HG03135 (cell line): Measurements from ENCODE around the gene PTGES.

Source experiments
- ATAC-seq: cut with Tn5 transposase; IDR thresholded peaks from one replicate; pipeline ENCODE4 v1.9.1; 2021; ENCODE audit warnings: mild to moderate bottlenecking, moderate library complexity; ENCODE audit not compliant: unreplicated experiment

Gene PTGES

DNA sequence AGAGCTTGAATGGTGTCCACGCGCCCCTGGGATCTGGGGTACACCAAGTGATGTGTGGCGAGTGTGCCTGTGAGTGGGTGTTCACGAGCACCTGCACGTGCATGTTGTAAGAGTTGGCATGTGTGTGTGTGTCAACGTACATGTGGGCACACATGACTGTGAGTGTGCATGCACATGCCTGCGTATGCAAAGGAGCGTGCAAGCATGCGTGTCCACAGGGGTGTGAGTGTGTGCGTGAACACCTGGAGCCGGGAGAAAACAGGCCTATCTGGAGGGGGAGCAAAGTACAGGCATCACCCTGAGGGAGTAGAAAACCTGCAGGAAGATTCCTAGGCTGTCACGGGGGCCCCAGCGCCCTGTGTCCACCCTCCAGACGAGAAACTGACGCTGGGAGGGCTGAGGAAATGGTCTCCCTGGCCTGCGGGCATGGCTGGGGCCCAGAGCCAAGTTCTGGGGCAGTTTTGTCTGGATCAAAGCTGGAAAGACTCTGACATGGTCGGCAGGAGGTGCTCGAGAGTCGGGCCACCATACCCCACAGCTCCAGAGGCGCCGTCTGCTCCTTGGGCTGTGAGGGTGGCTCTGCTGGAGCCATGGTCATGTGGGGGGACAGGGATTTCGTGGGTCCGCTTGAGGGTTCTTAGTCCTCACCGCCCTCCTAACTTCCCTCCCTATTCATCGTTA is 31.8 kb downstream of the PTGES start:
- ATAC-seq, result no peak

DNA sequence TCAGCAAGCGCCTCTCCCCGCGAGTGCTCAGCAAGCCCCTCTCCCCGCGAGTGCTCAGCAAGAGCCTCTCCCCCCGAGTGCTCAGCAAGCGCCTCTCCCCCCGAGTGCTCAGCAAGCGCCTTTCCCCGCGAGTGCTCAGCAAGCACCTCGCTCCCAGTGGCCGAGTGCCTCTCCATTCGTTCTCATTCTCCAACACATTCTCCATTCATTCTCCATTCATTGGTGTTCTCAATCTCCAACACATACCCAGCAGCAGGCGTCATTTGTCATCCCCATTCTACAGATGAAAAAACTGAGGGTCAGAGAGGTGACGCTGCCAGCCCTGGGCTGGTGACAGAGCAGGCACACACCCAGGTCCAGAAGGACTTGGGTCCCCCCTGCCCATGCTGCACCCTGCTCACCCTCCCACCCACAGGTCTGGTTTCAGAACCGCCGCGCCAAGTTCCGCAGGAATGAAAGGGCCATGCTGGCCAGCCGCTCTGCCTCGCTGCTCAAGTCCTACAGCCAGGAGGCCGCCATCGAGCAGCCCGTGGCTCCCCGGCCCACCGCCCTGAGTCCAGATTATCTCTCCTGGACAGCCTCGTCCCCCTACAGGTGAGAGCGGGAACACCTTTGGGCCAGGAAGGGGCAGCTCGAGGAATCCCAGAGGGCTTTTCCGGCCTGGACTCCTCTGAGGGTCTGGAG is 32.5 kb downstream of the PTGES start:
- no peak for ATAC-seq

DNA sequence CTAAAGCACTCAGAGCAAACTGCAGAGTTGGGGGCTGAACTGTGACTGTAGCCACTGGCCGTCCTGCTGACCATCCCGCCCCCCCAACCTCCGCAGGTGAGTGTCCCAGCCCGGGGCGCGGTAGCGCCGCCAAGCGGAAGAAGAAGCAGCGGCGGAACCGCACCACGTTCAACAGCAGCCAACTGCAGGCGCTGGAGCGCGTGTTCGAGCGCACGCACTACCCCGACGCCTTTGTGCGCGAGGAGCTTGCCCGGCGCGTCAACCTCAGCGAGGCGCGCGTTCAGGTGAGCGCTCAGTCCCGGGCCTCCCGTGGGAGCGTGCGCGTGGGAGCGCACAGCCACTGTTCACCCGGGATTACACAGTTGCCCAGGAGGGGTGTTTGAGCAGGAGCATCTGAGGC is 33.7 kb downstream of the PTGES start:
- ATAC-seq, result no peak

DNA sequence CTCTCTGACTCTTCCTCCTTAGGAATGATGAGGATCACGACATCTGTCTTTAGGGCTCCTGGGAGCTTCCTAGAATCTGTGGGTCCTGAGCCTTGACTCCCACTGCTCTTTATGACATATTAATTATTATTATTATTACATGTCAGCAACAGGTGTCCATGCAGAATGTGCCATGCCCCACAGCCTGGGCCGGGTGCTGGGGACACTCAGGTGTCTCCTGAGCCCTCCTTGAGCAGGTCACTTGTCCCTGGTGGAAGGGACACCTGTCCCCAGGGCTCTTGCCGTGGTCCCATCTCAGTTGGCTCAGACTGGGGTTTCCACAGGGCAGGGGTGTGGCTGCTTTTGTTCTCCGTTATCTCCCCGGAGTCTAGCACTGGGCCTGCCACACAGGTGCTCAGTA is 34.2 kb downstream of the PTGES start:
- ATAC-seq, result no peak

DNA sequence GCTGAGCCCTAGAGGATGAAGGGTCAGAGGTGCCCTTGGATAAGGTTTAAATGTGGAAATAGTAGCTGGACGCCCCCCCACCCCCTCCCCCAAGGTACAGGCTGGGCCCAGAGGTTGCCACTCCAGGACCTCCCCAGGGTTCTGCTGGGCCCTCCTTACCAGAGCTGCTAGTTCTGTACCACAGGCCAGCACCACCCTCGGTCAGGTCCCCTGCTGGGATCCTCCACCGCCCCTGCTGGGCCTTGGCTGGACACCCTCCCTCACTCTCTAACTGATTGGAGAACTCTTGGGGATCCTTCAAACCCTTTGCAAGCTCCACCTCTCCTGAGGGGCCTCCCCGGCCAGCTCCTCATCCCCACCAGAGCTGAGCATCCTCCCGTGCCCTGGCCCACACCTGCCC is 34.9 kb downstream of the PTGES start:
- no peak for ATAC-seq

DNA sequence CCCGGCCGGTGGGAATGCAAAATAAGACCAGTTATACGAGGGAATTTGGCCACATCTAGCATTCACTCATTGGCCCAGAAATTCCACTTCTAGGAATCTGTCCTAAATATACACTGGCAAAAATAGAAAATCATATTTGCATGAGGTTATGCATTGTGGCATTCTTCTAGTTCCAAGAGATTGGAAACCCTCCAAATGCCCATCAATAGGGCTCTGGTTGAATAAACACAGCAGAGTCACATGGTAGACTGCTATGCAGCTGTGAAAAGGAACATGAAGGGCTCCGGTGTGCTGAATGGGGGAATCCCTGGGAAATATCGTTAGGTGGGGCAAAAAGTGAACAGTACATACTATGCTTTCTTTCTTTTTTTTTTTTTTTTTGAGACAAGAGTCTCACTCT is 36.8 kb downstream of the PTGES start:
- no peak for ATAC-seq

DNA sequence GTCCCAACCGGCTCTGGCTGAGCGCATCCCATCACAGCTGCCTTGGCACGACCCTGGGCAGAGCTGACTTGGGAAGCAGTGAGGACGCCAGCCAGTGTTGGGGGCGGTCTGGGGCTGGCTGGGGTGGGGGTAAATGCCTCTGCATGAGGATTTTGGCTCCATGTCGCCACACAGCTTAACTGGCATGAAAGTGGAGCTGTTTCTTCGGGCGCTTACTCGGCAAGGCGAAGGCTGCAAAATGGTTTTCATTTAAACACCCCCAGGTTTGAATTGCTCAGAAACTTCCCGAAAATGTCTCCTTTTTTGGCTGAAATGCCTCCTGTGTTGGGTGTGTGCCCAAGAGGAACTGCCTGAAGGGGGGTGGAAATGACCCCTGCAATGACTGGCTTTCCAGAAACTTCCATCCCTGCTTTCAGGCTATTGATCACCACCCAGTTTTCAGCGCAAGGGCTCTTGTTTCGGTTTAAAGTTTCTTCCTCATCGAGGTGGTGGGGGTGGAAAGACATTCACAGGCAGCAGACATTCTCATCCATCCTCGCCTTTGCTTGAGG is 38.3 kb downstream of the PTGES start:
- ATAC-seq, result no peak

DNA sequence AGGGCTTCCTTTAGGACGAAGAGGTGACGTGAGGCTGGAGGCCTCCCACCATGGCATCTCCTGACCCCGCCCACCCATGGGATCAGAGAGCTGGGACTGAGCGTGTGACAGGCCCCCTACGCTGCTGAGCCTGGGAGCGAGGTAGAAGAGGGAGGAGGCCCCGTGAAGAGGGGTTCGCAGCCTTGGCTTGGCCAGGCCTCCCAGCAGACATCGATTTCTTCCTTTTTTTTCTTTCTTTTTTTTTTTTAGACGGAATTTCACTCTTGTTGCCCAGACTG is 39.5 kb downstream of the PTGES start:
- ATAC-seq, result no peak

DNA sequence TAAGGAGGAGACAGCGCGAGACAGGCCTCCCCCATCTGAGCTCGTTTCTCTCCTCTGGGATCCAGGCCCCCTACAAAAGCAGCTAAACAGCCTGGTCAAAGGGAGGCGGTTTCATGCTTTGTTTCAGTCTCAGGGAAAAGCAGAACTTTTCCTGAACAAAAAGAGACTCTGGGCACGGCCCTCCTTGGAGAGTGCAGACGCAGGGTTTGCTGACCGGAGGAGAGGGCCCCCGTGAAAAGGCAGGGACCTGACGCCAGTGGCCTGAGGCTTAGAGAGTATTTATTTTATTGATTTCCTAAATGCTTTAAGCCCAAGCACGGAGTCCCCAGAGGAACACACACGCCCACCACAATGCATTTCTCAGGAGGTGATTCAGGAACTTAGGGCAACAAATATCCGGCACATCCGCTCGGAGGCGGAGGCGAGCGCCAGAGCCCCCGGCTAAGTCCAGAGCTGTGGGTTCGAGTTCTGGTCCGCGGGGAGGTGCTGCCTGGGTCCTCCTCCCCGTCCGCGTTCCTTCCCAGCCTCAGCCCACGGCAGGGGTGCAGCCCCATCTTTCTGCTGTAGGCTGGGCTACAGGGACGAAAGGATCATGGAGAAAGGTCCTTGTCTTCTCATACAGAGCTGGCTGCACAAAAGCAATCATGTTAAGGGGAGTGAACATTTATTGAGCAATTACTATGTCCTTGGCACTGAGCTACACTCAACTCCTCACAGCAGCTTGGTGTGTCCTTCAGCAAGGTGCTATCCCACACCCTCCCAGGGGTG is 40.0 kb downstream of the PTGES start:
- no peak for ATAC-seq

DNA sequence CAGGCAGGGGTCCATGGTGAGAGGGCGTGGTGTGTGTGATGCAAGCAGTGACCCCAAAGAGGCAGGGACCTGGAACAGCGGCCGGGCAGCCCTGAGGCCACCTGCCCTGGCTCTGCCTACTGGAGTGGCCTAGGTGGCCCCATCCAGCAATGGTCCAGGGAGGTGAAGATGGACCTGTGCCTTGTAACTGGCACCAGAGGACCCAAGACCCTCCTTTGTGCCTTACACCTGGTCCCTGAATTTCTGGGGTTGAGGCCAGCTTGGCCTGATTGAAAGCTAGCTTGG is 42.7 kb downstream of the PTGES start:
- no peak for ATAC-seq

DNA sequence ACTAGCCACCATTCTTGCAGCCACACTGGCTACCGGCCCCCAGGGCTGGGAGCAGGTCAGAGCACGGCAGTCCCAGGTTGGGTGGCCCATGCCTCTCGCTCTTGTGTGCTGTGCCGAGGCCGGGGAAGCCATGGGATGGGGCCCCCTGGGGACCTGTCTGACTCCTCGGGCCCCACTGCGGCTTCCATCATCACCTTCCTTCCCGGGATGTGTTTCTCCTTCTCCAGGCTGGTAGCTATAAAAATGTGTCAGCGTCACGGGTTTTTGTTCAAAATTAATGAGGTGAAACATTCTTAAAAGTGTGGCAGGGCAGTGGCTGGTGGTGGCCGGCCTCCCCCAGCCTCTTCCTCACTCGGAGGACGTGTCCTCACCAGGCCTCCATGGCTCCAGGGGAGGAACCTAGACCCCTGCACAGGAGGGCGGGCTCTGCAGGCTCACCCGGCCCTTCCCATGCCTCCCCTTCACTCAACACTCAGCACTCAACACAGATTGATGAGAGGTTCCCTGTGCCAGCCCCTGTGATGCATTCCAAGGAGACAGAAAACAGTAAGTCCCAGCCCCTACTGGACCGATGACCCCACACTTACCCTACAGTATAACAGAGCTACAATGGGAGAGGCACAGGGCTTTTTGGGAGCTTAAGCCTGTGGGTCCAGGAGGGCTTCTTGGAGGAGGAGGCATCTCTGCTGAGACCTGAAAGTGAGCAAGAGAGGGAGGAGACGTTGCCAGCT is 43.2 kb downstream of the PTGES start:
- ATAC-seq, result no peak

DNA sequence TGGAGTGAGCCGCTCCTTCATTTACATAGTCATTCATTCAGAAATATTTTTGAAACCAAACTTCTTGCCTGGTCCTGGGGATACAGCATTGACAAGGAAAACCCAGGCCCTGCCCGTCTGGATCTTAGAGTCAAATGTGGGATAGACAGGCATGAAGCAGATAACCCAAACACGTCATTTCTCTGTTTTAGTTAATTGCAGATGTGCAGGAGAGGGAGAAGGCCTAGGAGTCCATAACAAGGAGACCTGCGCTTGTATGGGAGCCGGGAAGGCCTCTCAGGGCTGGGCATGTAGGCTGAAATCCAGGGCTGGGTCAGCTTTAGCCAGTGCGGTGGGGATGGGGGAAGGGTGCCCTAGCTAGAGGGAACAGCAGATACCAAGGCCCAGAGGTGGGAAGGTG is 44.0 kb downstream of the PTGES start:
- ATAC-seq, result no peak

DNA sequence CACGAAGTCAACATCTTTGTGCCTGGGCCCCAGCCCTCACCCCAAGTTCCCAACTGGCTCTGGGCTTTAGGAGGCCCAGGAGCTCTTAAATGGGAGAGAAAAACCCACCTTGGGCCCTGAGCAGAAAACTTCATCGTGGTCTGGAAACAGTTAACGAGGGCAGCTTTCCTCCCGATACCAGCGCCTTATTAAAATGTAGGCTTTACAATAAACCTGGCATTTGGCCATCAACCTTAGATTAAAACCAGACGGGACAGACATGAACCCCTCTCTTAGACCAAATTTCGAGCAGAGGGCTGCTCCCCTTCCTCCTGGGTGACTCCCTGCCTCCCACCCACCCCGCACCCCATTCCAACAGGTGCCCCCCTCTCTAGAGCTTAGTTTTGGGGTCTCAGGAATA is 48.0 kb downstream of the PTGES start:
- no peak for ATAC-seq

DNA sequence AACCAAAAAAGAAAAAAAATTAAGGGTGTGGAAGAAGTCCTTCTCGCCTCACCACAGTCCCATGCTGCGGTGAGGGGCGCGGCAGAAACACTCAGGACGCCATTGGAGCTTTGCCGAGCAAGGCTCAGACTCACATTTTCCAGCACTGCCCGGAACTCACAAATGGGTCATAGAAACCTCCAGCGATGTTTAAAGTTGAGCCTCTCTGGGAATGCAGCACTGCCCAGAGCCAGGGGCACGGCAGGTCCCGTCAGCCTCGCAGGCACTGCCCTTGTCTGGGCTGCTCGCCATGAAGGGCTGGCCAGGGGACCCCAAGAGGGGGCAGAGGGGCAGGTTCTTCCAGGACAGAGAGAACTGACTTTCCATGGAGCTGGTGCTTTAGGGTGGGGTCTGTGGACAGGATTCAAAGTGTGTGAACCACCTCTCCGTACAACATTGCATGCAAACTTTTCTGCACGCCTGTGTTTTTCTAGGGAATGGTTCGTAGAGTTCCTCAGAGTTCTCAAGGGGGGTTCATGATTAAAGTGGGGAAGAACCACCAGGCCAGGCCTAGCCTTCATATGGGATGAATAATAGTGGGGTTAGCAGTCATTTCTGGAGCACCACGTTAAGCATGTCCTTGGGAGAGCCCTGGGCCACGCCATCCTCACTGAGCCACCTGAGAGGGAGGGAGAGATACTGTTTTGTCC is 49.0 kb downstream of the PTGES start:
- ATAC-seq, result no peak

DNA sequence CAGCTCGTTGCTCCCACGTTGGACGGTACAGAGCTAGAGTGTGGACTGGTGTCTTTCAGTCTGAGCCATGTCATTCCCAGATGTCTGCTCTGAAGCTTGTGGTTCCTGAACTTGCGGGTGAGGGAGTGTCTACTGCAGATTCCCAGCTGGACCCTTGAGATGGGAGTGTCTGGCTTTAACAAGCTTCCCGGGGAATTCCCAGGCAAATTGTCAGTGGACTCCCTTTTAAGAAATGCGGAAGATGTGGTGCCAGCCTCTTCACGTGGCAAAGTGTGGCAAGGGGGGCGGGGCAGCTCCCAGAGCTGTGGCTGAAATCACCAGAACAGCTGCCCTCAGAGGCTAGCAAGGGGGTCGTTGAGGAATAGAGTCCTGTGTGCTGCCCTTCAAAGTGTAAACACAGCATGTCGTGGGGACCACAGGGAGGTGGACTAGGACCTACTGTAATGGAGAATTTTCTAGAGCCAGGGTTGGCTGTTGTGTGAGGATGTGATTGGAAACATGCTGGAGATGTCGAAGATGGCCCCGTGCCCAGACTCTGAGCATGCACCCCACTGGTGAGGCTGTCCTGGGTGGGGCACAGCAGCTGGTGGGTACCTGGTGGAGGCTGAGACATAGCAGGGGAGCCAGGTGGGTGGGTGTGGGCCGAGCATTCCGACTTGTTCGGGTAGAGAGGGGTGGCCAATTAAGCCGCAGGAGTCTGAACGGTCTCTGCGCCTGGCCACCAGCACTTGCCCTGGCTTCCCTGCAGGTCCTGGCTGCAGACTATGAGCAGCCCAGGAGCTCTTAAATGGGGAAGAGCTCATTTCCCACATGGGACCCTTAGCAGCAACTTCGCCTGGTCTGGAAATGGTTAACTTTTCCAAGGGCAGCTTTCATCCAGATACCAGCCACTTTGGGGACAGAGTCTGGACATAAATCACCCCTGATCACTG is 50.0 kb downstream of the PTGES start:
- no peak for ATAC-seq

DNA sequence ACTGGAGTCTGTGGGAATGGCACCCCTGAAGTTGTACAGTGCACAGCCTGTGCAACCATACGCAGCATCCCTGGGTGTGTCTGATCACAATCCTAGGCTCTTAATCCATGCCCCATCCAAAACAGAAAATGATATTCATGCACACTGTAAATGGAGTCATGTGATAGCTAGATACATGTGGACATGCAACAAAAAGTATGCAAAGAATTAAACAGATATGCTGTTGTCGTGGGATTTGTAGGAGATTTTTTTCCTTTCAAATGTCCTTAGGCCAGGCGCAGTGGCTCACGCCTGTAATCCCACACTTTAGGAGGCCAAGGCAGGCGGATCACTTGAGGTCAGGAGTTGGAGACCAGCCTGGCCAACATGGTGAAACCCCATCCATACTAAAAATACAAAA is 51.3 kb downstream of the PTGES start:
- ATAC-seq, result no peak

DNA sequence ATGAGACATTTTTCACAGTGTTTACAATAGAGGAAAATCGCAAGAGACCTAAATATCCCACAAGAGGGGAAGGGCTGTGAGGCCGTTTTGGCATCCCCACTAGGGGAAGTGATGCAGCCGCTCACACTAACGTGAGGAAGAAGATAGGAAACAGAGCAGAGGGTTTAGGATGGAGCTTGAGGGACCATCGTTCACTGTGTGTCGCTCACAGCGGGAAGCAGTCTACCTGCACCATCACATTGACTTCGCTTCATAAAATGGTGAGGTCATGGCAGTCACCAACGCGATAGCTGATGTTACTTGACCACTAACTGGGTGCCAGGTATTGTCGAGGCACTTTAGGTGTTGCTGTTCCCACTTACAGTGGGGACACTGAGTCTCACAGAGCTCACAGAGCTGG is 51.8 kb downstream of the PTGES start:
- ATAC-seq, result no peak

DNA sequence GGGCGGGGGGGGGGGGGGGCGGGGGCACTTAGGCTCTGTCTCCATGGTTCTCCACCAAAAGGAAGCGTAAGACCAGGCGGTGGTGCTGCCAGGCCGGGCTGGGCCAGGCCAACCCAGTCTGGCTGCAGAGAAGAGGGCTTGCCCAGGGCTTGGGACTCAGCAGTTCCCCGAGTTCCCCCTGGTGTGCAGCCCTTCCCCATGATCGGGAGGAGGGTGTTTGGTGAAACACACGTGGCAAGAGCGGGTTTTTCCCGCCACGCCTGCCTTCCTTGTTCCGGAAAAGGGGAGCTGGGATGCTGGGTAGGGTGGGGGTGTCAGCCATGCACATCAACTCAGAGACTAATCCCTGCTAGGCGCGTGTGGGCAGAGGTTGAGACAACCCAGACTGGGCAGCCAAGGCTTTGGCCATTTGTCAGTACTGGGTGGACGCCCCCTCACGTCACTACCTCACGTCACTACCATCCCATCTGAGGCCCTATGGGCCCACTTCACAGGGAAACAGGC is 54.5 kb downstream of the PTGES start:
- no peak for ATAC-seq

DNA sequence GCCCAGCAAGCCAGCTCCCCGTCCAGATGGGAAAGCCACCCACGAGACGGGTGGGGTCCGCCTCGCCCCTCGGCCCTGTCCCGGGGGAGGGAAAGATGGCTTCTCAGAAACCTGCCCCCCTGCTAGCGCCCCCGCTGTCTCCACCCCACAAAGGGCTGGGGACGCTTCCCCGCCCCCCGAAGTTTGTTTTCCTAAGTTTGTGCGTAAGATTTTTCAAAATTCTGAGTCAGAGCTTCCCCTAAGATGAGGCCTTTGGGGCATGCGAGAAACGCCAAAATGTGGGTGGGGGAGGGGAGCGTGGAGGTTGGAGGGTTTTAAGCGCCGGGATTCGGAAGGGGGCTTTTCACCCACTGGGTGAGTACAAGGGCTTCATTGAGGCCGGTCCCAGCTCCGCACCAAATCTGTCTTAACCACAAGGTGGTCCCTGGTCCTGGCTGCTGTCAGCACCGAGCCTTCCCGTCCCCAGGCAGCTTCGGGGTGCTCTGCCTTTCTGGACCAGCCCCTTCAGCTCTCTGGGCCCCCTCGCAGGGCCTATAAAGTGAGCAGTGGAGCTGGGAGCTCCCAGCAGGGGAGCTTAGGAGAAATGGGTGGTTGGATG is 55.1 kb downstream of the PTGES start:
- no peak for ATAC-seq
